Heart right ventricle (tissue), 16 donors: ENCODE results near the gene RHCG. TPM values are rescaled to one million over a fixed set of nuclear protein-coding genes. Genes with fewer than 3 reads are reported as not detected.

Experiments used
- ATAC-seq, 8 donors: fragments of 200-7000 bp; cut with Tn5 transposase; one replicate each; pipeline ENCODE4 v1.9.1; 2020; ENCODE audit warnings: mild to moderate bottlenecking in 8 of 8, moderate library complexity in 8 of 8, moderate number of reproducible peaks in 1 of 8
- DNase-seq, 2 donors: peaks; one replicate each; pipeline ENCODE4 v3.0.0-alpha.2; 2020
- H3K27ac ChIP-seq, 10 donors: fragments of 200-600 bp; sonication (generic) in 2 of 10; one replicate each; pipeline versions ENCODE4 v1.5.0 to v1.8.0; 2020 to 2022; ENCODE audit warnings: mild to moderate bottlenecking in 3 of 10
- H3K27me3 ChIP-seq, 7 donors: fragments of 200-600 bp; one replicate each; pipeline ENCODE4 v1.8.0; 2021 to 2022; ENCODE audit warnings: mild to moderate bottlenecking in 2 of 7
- H3K36me3 ChIP-seq, 9 donors: fragments of 200-600 bp; sonication (generic) in 1 of 9; one replicate each; pipeline versions ENCODE4 v1.5.0 to v1.8.0; 2020 to 2022; ENCODE audit warnings: mild to moderate bottlenecking in 2 of 9
- H3K4me1 ChIP-seq, 9 donors: fragments of 200-600 bp; sonication (generic) in 1 of 9; one replicate each; pipeline versions ENCODE4 v1.5.0 to v1.8.0; 2020 to 2022; ENCODE audit warnings: mild to moderate bottlenecking in 4 of 9
- H3K4me3 ChIP-seq, 10 donors: fragments of 200-600 bp; sonication (generic) in 2 of 10; one replicate each; pipeline versions ENCODE4 v1.5.0 to v1.8.0; 2020 to 2022; ENCODE audit warnings: mild to moderate bottlenecking in 7 of 10, moderate library complexity in 2 of 10
- H3K9me3 ChIP-seq, 11 donors: fragments of 200-600 bp in 10 of 11; sonication (generic) in 2 of 11; one replicate each; pipeline versions ENCODE4 v1.5.0 to v1.8.0; 2013 to 2022; ENCODE audit warnings: mild to moderate bottlenecking in 2 of 11, control low read depth in 1 of 11, moderate library complexity in 1 of 11
- CTCF ChIP-seq, 9 donors: fragments of 200-600 bp; sonication (generic) in 2 of 9; IDR thresholded peaks; one replicate each; pipeline versions ENCODE4 v1.5.0 to v1.8.0; 2021 to 2022; ENCODE audit warnings: antibody characterized with exemption in 9 of 9, mild to moderate bottlenecking in 5 of 9, moderate library complexity in 1 of 9
- WGBS, 2 donors: extraction: QIAGEN DNeasy Blood & Tissue Kit; methylation state at CpG; one replicate each; pipeline ENCODE4 v1.1.7; 2013; ENCODE audit warnings: inconsistent platforms in 1 of 2; 5-methylcytosine and 5-hydroxymethylcytosine counted together
- intact Hi-C, 10 donors: fragments of 100-400 bp; cut with DNase I; formaldehyde crosslinking; loops; one replicate each; pipeline versions ENCODE4 v1.11.1 to v1.14.2; 2022
- polyA plus RNA-seq, 2 donors: library from polyadenylated mRNA; stranded (reverse); fragments of 200-250 nt; gene quantifications; one replicate each; pipeline ENCODE4 v1.2.3, GENCODE V29; 2013
- total RNA-seq, 10 donors: library from RNA; stranded (reverse); fragmentation: NEBNext Ultra II Directional in 3 of 10; extraction: Animal tissue kit (Norgen Biotek cat#: 25700) in 3 of 10; gene quantifications; one replicate each; pipeline versions ENCODE4 v1.2.1 to v1.2.4, GENCODE V29; 2021 to 2023
- donor health status: Arrhythmogenic right ventricular cardiomyopathy.
- donor health status: ischemic (EF 13 %, LVEDD 7.1; RV severe dilation, severe dysfunction).
- donor health status: healthy with polysubstance abuse.
- donor health status: DM: no; HTN: yes; CAD: no.
- donor health status: DM: no; HTN: no; CAD: no.
- donor health status: ischemic (EF 25% LVEDD 6.9; RV normal size, moderate dysfunction).
- donor health status: ischemic (EF 25% LVEDD 5.7; RV mildly dilated, moderate dysfunction).
- donor health status: healthy.
- donor health status: DM: yes; HTN: yes; CAD: no.
- donor health status: Ischemic cardiomyopathy.
- donor health status: ischemic (EF 35%, LVEDD 5.7; RV mildly dilated, moderate dysfunction).
- donor health status: nonischemic (EF 11% LVEDD 7.7; RV severe dilation, severe dysfunction).
- donor health status: DM: yes; HTN: yes; CAD: no.
- donor health status: PGD.
- donor health status: ischemic (EF 29% LVEDD 5.4; RV normal size, mild dysfunction).
- donor health status: nonischemic (EF 23%, LVEDD 6.1; RV moderate dilation, normal function).

The RHCG gene
- total and polyA plus RNA-seq, 12 donors: 0.32 to 1.9 (median 0.83) TPM; not detected in 6

GRCh38 chr15:89498574-89498906 lies 2.2 kb upstream of the RHCG start:
- DNase-seq (no peak), ATAC-seq (no peak)
- H3K9me3 ChIP-seq: no peaks in the 10 kb centered on the region
- H3K27me3 ChIP-seq: peaks cover 0 to 73% (median 54%) of the 10 kb centered on the region in 7 donors
- H3K4me1 ChIP-seq: peaks cover 0 to 9% (median 3%) of the 10 kb centered on the region in 9 donors
- intact Hi-C loops: no loop called here
- 86 to 87% methylated on average over 2 of the region's 2 CpGs for whole genome bisulfite sequencing, 2 donors
- TF ChIP-seq CTCF (IDR thresholded peaks at IDR 0.05): no peak
- no peak overlapping the region for H3K27ac ChIP-seq
- H3K36me3 ChIP-seq: no peaks in the 10 kb centered on the region
- H3K4me3 ChIP-seq: no peak overlapping the region

GRCh38 chr15:89497231-89497630 lies 848 bp upstream of the RHCG start:
- Histone ChIP-seq H3K9me3 (no peaks in the 10 kb centered on the region), H3K27ac (no peak overlapping the region), H3K36me3 (no peaks in the 10 kb centered on the region), H3K27me3 (peaks cover 0 to 77% (median 57%) of the 10 kb centered on the region in 7 donors), H3K4me1 (peaks cover 0 to 9% (median 3%) of the 10 kb centered on the region in 9 donors), H3K4me3 (no peak overlapping the region)
- no peak for DNase-seq
- no peak for TF ChIP-seq CTCF (IDR thresholded peaks at IDR 0.05)
- WGBS, 2 donors: 71 to 81% methylated on average over 1 of the region's 1 CpG
- intact Hi-C loops: no loop called here
- ATAC-seq: no peak

- WGBS, 2 donors: 76 to 77% methylated on average over 10 of the region's 10 CpGs
- ATAC-seq (no peak), DNase-seq (no peak)
- Histone ChIP-seq H3K9me3 (no peaks in the 10 kb centered on the region), H3K4me1 (peaks cover 0 to 9% (median 3%) of the 10 kb centered on the region in 9 donors), H3K27ac (no peak overlapping the region), H3K4me3 (peak overlapping the region in 1 of 10 donors; percentile 49), H3K36me3 (no peaks in the 10 kb centered on the region), H3K27me3 (peaks cover 0 to 78% (median 60%) of the 10 kb centered on the region in 7 donors)
- intact Hi-C loops: no loop called here
- TF ChIP-seq CTCF (IDR thresholded peaks at IDR 0.05): no peak
Observed at GRCh38 chr15:89495638-89496145, 691 bp downstream of the RHCG start.

GRCh38 chr15:89494941-89495637 lies 1.3 kb downstream of the RHCG start:
- Histone ChIP-seq H3K27me3 (peaks cover 0 to 77% (median 61%) of the 10 kb centered on the region in 7 donors), H3K4me1 (peaks cover 0 to 9% (median 3%) of the 10 kb centered on the region in 9 donors), H3K4me3 (no peak overlapping the region), H3K36me3 (no peaks in the 10 kb centered on the region), H3K9me3 (no peaks in the 10 kb centered on the region), H3K27ac (no peak overlapping the region)
- ATAC-seq (no peak), DNase-seq (no peak)
- WGBS, 2 donors: 72 to 78% methylated on average over 7 of the region's 7 CpGs
- intact Hi-C loops: no loop called here
- TF ChIP-seq CTCF (IDR thresholded peaks at IDR 0.05): peak in 6 of 9 donors; percentile 7 to 48 (median 20)
